ENCODE results near the gene OAF.

DNA sequence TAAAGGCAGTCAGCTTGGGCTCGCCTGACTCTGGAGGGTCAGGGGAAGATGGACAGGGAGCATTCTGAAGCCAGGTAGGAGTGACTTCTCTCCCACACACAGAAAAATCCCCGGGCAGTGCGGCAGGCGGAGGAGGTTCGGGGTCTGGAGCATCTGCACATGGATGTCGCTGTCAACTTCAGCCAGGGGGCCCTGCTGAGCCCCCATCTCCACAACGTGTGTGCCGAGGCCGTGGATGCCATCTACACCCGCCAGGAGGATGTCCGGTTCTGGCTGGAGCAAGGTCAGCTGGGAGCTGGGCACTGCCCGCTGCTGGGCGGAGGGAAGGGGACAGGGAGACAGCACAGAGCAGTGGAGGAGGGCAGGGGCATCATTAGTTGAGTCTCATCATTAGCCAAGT, 15.9 kb downstream of the OAF start:
- no peak for TF ChIP-seq CTCF (IDR thresholded peaks at IDR 0.05; ENCODE audit: low read depth, low read length, poor library complexity, severe bottlenecking)
- no peak for TF ChIP-seq EZH2phosphoT487 (IDR thresholded peaks at IDR 0.05; ENCODE audit: borderline replicate concordance, low read length)

Data from DOHH2 (cell line).